ENCODE measurements around the gene KRTAP10-9. TPM values are rescaled to one million over a fixed set of nuclear protein-coding genes. Genes with fewer than 3 reads are reported as not detected.

KRTAP10-9 gene
- polyA plus RNA-seq, 1 of the 3 experiments (the other 2 are of a cell fraction) = not detected

- H3K9me3 ChIP-seq = no peaks in the 10 kb centered on the region
- ChIA-PET CTCF (interaction anchor here (0.6 kb wide), 1 partner anchor 73 kb away, joined by 3 read pairs; no protein-coding TSS in a partner anchor), POLR2A (no interaction called here)
- no peak overlapping the region for H2AFZ ChIP-seq (ENCODE audit: low read depth)
- H3K9ac ChIP-seq = no peak overlapping the region
- H3K9me2 ChIP-seq = no peaks in the 10 kb centered on the region
- no peak overlapping the region for H3K27ac ChIP-seq (ENCODE audit: low read depth in 2 of 2, low read length in 1 of 2)
- no peak for DNase-seq
- no peaks in the 10 kb centered on the region for H4K20me1 ChIP-seq (ENCODE audit: insufficient read depth)
- H3K4me2 ChIP-seq = no peak overlapping the region
- H3K79me2 ChIP-seq (ENCODE audit: insufficient read depth) = no peaks in the 10 kb centered on the region
- no peaks in the 10 kb centered on the region for H3F3A ChIP-seq (replicated peaks; ENCODE audit: insufficient read depth)
- no peak overlapping the region for H3K4me3 ChIP-seq (ENCODE audit: low read depth in 2 of 2, low read length in 1 of 2)
- WGBS (ENCODE audit: low lambda C conversion rate) = 40% methylated on average over 2 of the region's 2 CpGs
- TF ChIP-seq TCF12 (IDR thresholded peaks at IDR 0.05) (no peak), MAX (IDR thresholded peaks at IDR 0.05; ENCODE audit: low read depth) (no peak), SMC3 (IDR thresholded peaks at IDR 0.05; ENCODE audit: low read depth, low read length) (no peak), USF1 (IDR thresholded peaks at IDR 0.05; ENCODE audit: borderline replicate concordance, low read depth) (no peak), TAF1 (IDR thresholded peaks at IDR 0.05; ENCODE audit: borderline replicate concordance, low read depth, low read length) (no peak), POLR2AphosphoS5 (IDR thresholded peaks at IDR 0.05; ENCODE audit: low read depth, low read length) (no peak), SIN3A (IDR thresholded peaks at IDR 0.05; ENCODE audit: borderline replicate concordance, low read depth, low read length) (no peak), FOSL2 (IDR thresholded peaks at IDR 0.05; ENCODE audit: borderline replicate concordance, low read depth) (no peak), REST (IDR thresholded peaks at IDR 0.05; ENCODE audit: low read depth, low read length) (no peak), JUND (IDR thresholded peaks at IDR 0.05) (no peak), GATA2 (CRISPR knock-in tag; IDR thresholded peaks at IDR 0.05) (no peak), GABPA (IDR thresholded peaks at IDR 0.05; ENCODE audit: low read depth) (no peak), ELF1 (IDR thresholded peaks at IDR 0.05) (no peak), FOXM1 (IDR thresholded peaks at IDR 0.05; ENCODE audit: low read depth) (no peak)
- H3K27me3 ChIP-seq (ENCODE audit: insufficient read depth) = peaks cover 3% of the 10 kb centered on the region
- H3K36me3 ChIP-seq (replicated peaks in 1 of 2; ENCODE audit: control insufficient read depth in 1 of 2, insufficient read depth in 2 of 2, low read length in 1 of 2) = no peaks in the 10 kb centered on the region
- peaks cover 0 to 2% of the 10 kb centered on the region in 2 experiments; a peak in 1 of 4 replicates for H3K4me1 ChIP-seq (ENCODE audit: control insufficient read depth in 1 of 2, insufficient read depth in 2 of 2, low read depth in 1 of 2, low read length in 1 of 2)
Measured at GRCh38 chr21:44589094-44589493, 37.8 kb upstream of the KRTAP10-9 start.
